Upper lobe of left lung (tissue), 6 donors: Measurements from ENCODE around the gene SATL1. TPM values are rescaled to one million over a fixed set of nuclear protein-coding genes. Genes with fewer than 3 reads are reported as not detected.

Experiments
- ATAC-seq, 2 donors: fragments of 200-7000 bp; cut with Tn5 transposase; one replicate each; pipeline ENCODE4 v1.9.1; 2022; ENCODE audit warnings: mild to moderate bottlenecking in 2 of 2, moderate library complexity in 2 of 2; ENCODE audit not compliant: low FRiP score in 2 of 2
- DNase-seq, 2 donors: peaks; one replicate each; pipeline ENCODE4 v3.0.0-alpha.2; 2019 to 2020
- H3K27ac ChIP-seq, 4 donors: fragments of 200-600 bp; sonication (generic); one replicate each; pipeline ENCODE4 v1.5.1; 2016 to 2019
- H3K27me3 ChIP-seq, 4 donors: fragments of 200-600 bp; sonication (generic); one replicate each; pipeline ENCODE4 v1.5.1; 2017 to 2019
- H3K36me3 ChIP-seq, 4 donors: fragments of 200-600 bp; sonication (generic); one replicate each; pipeline ENCODE4 v1.5.1; 2016 to 2019
- H3K4me1 ChIP-seq, 4 donors: fragments of 200-600 bp; sonication (generic); one replicate each; pipeline ENCODE4 v1.5.1; 2018 to 2019
- H3K4me3 ChIP-seq, 4 donors: fragments of 200-600 bp; sonication (generic); one replicate each; pipeline ENCODE4 v1.5.1; 2017 to 2019; ENCODE audit warnings: mild to moderate bottlenecking in 2 of 4, moderate library complexity in 1 of 4
- H3K9me3 ChIP-seq, 4 donors: fragments of 200-600 bp; sonication (generic); one replicate each; pipeline ENCODE4 v1.5.1; 2018 to 2019
- EP300 ChIP-seq, 4 donors: sonication (generic); formaldehyde crosslinking; IDR thresholded peaks; one replicate each; pipeline ENCODE4 v1.5.1; 2017; ENCODE audit warnings: antibody characterized with exemption in 4 of 4, control low read depth in 2 of 4
- POLR2A ChIP-seq, 4 donors: fragments of 450-650 bp; IDR thresholded peaks; one replicate each; pipeline ENCODE4 v1.5.1; 2016 to 2017; ENCODE audit warnings: antibody characterized with exemption in 4 of 4, mild to moderate bottlenecking in 2 of 4
- POLR2AphosphoS5 ChIP-seq, 2 donors: sonication (generic); formaldehyde crosslinking; IDR thresholded peaks; one replicate each; pipeline ENCODE4 v1.5.1; 2017; ENCODE audit warnings: antibody characterized with exemption in 2 of 2
- WGBS, 2 donors: methylation state at CpG; one replicate each; pipeline ENCODE4 v1.1.5; 2017 to 2018; 5-methylcytosine and 5-hydroxymethylcytosine counted together
- total RNA-seq, 6 donors: library from RNA; depleted of rRNA in 4 of 6; stranded (reverse); fragments of >200 nt in 4 of 6; gene quantifications; one replicate each; pipeline versions ENCODE4 v1.1.0 to v1.2.1, GENCODE V29; 2016 to 2021
- TF ChIP-seq, protein P1 (sequence below), 6 experiments: fragments of 450-650 bp in 4 of 6; fragments of 200-600 bp in 2 of 6; sonication (generic) in 2 of 6; IDR thresholded peaks; one replicate each; pipeline ENCODE4 v1.5.1; 2016 to 2019; ENCODE audit warnings: antibody characterized with exemption in 6 of 6
- donor health status: DM: no; HTN: no; CAD: no; lungs with moderate emphysema.
- donor health status: DM: no; HTN: yes; CAD: no; lungs with severe emphysema.

Gene SATL1
- total RNA-seq, 6 donors from 2014 or later: not detected

DNA sequence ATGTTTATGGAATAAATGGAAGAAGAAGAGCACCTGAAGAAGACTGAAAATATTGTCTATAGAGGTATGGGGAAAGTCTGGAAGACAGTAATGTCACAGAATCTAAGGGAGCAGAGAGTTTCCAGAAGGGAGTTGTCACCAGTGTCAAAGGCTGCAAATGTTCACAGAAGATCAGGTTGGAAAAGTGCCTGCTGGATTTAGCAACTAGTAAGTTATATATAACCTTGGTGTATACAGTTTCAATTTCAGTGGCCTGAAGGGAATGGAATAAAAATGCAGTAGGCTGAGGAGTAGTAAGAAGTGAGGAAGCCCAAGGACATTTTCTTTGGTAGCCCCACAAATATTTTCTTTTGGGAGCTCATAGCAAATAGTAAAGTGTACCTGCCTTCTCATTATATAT lies 107.2 kb downstream of the SATL1 start:
- Histone ChIP-seq H3K4me3 (no peak overlapping the region), H3K27me3 (no peaks in the 10 kb centered on the region), H3K27ac (no peak overlapping the region), H3K4me1 (no peaks in the 10 kb centered on the region), H3K9me3 (no peaks in the 10 kb centered on the region), H3K36me3 (no peaks in the 10 kb centered on the region)
- no peak for TF ChIP-seq POLR2AphosphoS5 (IDR thresholded peaks at IDR 0.05)
- TF ChIP-seq EP300 (IDR thresholded peaks at IDR 0.05): no peak
- TF ChIP-seq, protein P1, sequence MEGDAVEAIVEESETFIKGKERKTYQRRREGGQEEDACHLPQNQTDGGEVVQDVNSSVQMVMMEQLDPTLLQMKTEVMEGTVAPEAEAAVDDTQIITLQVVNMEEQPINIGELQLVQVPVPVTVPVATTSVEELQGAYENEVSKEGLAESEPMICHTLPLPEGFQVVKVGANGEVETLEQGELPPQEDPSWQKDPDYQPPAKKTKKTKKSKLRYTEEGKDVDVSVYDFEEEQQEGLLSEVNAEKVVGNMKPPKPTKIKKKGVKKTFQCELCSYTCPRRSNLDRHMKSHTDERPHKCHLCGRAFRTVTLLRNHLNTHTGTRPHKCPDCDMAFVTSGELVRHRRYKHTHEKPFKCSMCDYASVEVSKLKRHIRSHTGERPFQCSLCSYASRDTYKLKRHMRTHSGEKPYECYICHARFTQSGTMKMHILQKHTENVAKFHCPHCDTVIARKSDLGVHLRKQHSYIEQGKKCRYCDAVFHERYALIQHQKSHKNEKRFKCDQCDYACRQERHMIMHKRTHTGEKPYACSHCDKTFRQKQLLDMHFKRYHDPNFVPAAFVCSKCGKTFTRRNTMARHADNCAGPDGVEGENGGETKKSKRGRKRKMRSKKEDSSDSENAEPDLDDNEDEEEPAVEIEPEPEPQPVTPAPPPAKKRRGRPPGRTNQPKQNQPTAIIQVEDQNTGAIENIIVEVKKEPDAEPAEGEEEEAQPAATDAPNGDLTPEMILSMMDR (IDR thresholded peaks at IDR 0.05): no peak
- no peak for TF ChIP-seq POLR2A (IDR thresholded peaks at IDR 0.05)
- DNase-seq: no peak
- no peak for ATAC-seq

DNA sequence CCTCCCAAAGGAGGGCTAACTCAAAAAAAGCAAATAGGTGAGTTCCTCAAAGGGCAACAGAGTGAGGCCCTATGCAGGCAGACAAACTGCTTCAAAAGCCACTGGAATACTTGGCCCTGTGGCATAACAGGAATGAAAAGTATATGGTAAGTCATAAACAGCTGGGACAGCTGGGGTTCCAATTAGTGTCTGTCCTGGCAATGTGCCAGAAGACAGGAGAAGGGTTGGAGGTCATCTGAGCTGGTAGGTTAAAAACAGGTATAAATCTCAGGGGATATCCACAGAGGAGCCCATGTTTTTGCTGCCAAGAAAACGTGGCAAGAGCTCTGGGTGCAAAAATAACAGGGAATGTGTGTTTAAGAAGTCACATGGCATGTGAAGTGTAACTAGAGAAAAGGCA lies 128.3 kb downstream of the SATL1 start:
- no peaks in the 10 kb centered on the region for H3K4me1 ChIP-seq
- no peak overlapping the region for H3K4me3 ChIP-seq
- WGBS, 2 donors: 17 to 21% methylated on average over 1 of the region's 1 CpG
- no peaks in the 10 kb centered on the region for H3K9me3 ChIP-seq
- no peak for TF ChIP-seq POLR2A (IDR thresholded peaks at IDR 0.05)
- no peak for TF ChIP-seq POLR2AphosphoS5 (IDR thresholded peaks at IDR 0.05)
- TF ChIP-seq EP300 (IDR thresholded peaks at IDR 0.05): no peak
- TF ChIP-seq, protein P1 (IDR thresholded peaks at IDR 0.05): no peak
- DNase-seq: no peak
- no peaks in the 10 kb centered on the region for H3K36me3 ChIP-seq
- H3K27me3 ChIP-seq: no peaks in the 10 kb centered on the region
- H3K27ac ChIP-seq: no peak overlapping the region
- no peak for ATAC-seq

- H3K4me1 ChIP-seq: no peaks in the 10 kb centered on the region
- TF ChIP-seq POLR2AphosphoS5 (IDR thresholded peaks at IDR 0.05): no peak
- no peak for TF ChIP-seq EP300 (IDR thresholded peaks at IDR 0.05)
- no peak for TF ChIP-seq POLR2A (IDR thresholded peaks at IDR 0.05)
- TF ChIP-seq, protein P1 (IDR thresholded peaks at IDR 0.05): no peak
- H3K9me3 ChIP-seq: no peaks in the 10 kb centered on the region
- no peaks in the 10 kb centered on the region for H3K27me3 ChIP-seq
- H3K36me3 ChIP-seq: no peaks in the 10 kb centered on the region
- ATAC-seq (no peak), DNase-seq (no peak)
- no peak overlapping the region for H3K27ac ChIP-seq
- H3K4me3 ChIP-seq: no peak overlapping the region
These were observed 128.8 kb downstream of the SATL1 start for GRCh38 chrX:85114776-85115175.

DNA sequence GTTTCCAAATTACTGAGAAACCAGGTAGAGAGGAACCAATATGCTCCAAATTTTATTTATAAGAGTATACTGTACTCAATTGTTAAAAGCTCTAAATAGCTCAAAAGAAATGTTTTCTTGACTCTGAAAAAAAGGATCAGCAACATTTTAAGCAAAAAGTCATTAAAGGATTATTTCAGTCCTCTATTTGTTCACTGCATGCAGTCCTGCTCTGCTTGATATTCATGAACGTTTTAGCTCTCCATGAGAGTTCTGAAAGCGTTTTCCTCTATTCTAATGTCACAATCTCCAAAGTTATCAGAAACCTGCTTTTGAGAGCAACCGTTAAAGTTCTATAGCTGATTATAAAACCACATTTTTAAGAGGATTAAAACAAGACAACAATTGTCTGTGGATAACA lies 129.4 kb downstream of the SATL1 start:
- H3K27me3 ChIP-seq: no peaks in the 10 kb centered on the region
- H3K4me1 ChIP-seq: no peaks in the 10 kb centered on the region
- no peak overlapping the region for H3K27ac ChIP-seq
- DNase-seq (no peak), ATAC-seq (no peak)
- 70 to 88% methylated on average over 3 of the region's 3 CpGs for WGBS, 2 donors
- H3K36me3 ChIP-seq: no peaks in the 10 kb centered on the region
- H3K9me3 ChIP-seq: no peaks in the 10 kb centered on the region
- H3K4me3 ChIP-seq: no peak overlapping the region
- TF ChIP-seq EP300 (IDR thresholded peaks at IDR 0.05) (no peak), POLR2AphosphoS5 (IDR thresholded peaks at IDR 0.05) (no peak), POLR2A (IDR thresholded peaks at IDR 0.05) (no peak)
- TF ChIP-seq, protein P1 (IDR thresholded peaks at IDR 0.05): no peak

GRCh38 chrX:85113746-85114145 lies 129.8 kb downstream of the SATL1 start:
- Histone ChIP-seq H3K36me3 (no peaks in the 10 kb centered on the region), H3K27me3 (no peaks in the 10 kb centered on the region), H3K4me3 (no peak overlapping the region), H3K4me1 (no peaks in the 10 kb centered on the region), H3K9me3 (no peaks in the 10 kb centered on the region), H3K27ac (no peak overlapping the region)
- DNase-seq: no peak
- no peak for ATAC-seq
- TF ChIP-seq, protein P1 (IDR thresholded peaks at IDR 0.05): no peak
- WGBS, 2 donors: 50 to 86% methylated on average over 2 of the region's 2 CpGs
